Glomerular visceral epithelial cell (primary cell): ENCODE results near the gene FNDC3B.

Experiments
- DNase-seq: peaks from one replicate; pipeline ENCODE4 v3.0.0-alpha.2; 2016; ENCODE audit errors: extremely low spot score

FNDC3B gene

DNA sequence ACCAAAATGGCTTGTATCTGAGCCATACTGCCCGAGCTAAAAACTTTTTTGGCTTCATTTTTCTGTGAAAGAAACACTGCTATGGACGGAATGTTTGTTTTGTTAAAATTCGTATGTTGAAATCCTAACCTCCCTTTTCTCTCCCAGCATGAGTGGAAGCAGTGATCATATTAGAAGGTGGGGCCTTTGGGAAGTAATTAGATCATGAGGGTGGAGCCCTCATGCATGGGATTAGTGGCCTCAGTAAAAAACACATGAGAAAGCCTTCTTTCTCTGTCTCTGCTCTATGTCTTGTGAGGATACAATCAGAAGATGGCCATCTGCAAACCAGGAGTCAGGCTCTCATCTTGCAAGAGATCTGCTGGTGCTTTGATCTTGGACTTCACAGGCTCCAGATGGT lies 7.4 kb upstream of the FNDC3B start:
- DNase-seq = no peak

DNA sequence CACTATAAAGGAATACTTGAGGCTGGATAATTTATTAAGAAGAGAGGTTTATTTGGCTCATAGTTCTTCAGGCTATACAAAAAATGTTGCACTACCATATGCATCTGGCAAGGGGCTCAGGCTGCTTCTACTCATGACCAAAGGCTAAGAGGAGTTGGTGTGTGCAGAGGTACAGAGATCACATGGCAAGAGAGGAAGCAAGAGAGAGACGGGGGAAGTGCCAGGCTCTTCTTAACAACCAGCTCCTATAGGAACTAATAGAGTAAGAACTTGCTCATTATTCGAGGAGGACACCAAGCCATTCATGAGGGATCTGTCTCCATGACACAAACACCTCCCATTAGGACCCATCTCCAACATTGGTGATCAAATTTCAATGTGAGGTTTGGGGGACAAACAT lies 6.0 kb upstream of the FNDC3B start:
- DNase-seq = no peak

DNA sequence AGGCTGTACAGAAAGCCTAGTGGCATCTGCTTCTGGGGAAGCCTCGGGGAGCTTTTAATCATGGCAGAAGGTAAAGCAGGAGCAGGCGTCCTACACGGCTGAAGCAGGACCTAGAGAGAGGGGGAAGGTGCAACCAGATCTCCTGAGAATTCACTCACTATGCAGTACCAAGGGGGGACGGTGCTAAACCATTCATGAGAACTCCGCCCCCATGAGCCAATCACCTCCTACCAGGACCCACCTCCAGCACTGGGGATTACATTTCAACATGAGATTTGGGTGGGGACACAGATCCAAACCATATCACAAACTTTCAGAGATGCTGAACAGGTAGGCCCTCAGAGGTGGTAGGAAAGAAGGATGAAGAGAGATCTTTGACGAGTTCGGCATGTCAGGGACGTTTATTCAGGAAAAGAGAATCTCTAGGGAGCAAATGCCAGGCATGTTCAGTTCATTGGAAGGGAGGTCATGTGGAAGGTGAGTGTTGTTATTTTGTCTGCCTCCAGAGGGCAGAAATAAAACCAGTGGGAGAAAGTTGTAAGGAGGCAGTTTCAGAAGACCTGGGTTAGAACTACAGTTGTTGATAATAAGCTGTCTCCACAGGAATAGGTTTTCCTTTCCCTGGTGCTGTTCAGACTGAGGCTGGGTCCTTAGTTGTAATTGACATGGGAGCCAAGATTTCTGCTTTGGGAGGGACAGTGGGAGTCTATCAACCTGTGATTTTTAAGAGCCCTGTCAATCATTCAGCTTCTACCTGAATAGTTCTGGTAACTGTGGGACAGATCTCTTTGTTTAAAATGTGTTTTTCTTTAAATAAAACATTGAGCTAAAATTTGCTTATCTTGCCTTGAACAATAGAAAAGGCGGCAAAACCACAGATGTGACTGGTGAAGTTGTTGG lies 4.3 kb upstream of the FNDC3B start:
- DNase-seq = peak; percentile 33

DNA sequence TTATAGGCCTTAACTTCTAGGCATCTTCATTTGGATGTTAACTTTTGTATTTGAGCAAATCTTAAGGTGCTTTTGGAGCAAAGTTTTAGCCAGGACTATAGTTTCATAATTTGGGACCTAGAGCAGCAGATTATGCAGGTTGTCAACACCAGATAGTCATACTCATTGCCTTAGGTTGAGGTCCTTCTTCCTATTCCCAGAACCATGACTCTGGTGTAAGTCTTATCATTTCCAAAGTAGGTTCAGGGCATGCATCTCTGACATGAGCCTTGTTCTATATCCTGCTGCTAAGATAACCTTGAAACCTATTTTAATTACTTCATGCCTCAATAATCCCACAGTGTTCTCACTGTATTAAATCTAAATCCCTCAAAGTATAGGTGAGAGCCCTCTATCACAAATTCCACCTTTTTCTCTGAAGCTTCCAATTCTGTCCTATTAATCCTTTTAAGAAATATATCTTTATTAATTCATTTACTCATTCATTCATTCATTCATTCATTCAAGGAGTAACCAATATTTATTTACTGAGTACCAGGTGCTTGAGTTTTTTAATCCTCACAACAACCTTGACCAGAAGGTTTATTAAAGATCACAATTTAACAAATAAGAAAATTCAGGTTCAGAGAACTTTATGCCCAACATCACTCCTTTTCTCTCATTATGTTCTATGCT lies 2.7 kb upstream of the FNDC3B start:
- DNase-seq = no peak

DNA sequence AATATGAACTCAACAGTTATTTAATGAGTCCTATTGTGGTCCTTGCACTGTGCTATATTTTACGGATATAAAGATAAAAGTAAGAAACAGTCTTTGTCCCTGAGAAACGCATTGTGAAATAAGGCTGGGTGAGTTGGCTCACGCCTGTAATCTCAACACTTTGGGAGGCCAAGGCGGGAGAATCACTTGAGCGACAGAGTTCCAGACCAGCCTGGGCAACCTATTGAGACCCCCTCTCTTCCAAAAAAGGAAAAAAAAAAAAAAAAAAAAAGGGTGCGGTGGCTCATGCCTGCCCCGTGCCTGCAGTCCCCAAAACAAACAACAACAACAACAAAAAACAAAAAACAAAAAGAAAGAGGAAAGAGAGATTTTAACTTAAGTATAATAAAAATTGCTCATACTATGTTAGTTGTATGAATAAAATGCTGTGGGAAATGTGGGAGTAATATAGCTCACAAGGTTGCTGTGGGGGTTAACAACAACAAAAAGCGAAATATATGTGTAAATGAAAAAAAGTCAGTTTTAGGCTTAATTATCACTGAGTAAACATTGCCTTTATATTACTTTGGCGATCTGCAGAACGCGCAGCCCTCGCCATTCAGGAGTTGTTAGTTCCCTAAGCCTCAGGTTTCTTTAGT lies 461 bp upstream of the FNDC3B start:
- no peak for DNase-seq

DNA sequence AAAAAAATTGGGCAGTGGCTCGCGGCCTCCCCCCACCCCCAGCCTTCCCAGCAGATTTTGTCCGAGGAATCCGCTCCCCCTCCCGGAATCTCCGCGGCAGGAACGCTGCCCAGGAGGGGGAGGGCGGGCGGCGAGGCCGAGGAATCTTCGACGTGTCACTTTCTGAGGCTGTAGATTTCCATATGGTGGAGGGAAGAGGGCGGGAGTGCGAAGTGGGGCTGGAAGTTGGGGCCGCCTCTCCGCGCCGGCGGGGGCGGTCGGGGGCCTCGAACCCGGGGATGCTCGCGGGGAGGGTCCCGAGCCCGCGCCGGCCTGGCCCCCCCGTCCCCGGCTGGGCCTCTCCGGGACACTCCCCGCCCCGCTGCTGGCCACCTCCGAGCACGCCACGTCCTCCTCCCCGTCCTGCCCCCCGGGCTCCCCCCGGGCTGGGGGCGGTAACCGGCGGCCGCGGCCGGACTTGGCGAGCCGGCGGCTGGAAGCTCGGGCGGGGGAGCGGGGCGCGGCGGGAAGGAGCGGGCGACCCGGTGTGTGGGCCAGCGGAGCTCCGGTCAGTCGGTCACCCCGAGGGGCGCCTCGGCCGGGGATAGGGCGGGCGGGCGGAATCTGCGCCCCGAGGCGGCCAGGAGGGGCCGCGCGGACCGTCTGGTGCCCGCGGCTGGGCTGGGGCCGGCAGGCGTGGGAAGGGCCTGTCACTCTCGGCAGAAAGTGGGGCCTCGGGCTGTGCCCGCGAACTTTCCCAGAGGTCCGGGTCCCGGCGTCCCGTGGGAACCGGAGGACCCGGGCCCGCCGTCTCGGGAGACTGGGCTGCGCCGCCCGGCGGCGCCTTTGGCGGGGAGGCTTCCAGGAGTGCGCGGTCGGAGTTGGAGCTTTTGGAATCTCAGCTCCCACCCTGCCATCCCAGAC lies 951 bp downstream of the FNDC3B start:
- DNase-seq = peak; percentile 79

DNA sequence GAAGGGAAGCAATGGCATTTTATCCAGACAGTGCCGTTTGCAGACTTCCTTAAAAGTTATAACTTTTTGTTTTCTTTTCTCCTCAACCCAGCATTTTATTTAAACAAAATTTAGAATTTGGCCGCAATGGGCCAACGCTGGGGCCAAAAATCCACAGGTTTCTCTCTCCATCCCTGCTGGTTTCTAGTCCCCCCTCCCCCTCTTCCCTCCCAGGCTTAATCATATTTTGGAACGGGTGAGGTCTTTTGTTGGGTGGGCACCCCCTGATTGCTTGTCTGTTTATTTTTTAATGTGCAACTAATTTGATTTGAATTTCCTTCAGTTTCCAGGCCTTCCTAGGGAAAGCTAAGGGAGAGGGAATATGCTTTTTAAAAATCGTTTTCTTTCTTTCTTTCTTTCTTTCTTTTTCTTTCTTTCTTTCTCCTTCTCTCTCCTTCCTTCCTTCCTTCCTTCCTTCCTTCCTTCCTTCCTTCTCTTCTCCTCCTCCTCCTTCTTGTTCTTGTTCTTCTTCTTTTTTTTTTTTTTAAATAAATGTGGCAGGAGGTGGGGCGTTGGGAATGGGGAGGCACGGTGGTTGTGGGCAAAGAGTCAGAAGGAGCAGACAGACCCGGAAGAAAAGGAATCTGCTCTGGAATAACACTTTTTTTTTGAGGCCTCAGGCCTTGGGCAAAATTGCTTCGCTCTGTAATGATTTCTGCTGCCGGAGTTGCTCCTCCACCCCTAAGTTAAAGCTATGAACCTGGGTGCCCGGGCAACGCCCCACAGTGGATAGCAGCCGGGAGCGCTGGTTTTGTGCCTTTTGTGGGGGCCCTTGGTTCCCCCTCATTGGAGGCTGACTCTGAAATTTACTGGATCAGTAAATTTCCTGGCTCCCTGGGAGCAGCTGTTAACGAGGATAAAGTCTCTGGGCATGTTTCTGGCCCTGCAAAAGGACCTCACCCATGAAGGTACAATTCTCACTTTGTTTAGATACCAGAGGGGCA lies 1.9 kb downstream of the FNDC3B start:
- DNase-seq = peak; percentile 58

DNA sequence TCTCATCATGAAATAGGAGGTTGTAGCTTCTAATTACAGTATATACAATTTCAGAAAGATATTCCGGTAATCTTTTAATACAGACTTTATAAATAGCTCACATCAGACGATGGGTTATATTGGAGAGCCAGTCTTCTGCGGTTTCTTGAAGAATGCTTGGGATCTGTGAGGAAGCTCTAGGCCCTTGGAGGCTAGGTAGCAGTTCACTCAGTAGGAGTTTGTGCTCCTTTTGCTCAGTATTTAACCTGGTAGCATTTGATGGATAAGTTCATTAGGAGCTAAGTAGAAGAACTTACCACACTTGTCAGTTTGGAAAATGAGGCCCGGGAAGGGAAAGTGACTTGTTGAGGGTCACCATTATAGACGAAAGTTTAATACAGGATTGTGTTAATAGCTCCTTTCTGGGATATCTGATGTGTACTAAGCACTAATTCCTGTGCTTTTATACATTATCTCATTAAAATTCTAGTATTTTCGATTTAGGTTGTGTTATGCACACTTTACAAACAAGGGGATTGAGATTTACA lies 2.8 kb downstream of the FNDC3B start:
- peak; percentile 34 for DNase-seq

DNA sequence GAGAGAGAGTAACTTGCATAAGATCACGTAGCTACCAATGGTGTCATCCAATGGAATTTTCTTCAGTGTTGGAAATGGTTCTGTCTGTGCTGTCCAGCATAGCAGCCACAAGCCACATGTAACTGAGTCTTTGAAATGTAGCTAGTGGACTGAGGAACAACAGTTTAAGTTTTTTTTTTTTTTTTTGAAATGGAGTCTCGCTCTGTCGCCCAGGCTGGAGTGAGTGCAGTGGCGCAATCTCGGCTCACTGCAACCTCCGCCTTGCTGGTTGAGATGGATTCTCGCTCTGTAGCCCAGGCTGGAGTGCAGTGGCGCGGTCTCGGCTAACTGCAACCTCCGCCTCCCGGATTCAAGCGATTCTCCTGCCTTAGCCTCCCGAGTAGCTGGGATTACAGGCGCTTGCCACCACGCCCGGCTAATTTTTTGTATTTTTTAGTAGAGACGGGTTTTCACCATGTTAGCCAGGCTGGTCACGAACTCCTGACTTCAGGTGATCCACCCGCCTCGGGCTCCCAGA lies 3.3 kb downstream of the FNDC3B start:
- DNase-seq = peak; percentile 65

DNA sequence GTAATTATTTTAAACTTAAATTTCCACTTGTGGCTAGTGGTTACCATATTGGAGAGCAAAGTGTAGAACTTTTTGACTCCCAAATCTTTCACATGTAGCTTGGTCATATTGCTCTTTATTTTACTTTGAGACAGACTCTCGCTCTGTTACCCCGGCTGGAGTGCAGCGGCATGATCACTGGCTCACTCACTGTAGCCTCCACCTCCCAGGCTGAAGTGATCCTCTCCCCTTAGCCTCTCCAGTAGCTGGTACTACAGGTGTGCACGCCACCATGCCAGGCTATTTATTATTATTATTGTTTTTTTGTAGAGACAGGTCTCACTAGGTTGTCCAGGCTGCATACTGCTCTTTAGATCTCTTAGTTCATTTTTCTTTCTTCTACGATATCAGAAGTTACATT lies 3.9 kb downstream of the FNDC3B start:
- no peak for DNase-seq

DNA sequence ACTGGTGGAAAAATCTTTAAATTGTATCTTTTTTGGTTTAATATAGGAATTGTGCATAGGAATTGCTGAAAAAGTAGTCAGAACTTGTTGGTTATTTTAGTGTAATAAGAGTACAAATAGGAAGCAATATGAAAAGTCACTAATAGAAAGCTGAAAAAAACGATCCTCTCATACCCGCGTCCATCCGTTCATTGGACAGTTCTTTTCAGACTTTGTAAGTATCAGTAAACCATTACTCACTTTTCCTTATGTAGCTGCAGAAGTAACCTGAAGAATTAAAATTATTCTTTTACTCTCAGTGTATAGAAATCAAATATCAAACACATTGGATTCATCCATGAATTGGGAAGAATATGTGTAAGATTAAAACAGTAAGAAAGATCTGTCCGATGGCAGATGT lies 4.4 kb downstream of the FNDC3B start:
- no peak for DNase-seq

DNA sequence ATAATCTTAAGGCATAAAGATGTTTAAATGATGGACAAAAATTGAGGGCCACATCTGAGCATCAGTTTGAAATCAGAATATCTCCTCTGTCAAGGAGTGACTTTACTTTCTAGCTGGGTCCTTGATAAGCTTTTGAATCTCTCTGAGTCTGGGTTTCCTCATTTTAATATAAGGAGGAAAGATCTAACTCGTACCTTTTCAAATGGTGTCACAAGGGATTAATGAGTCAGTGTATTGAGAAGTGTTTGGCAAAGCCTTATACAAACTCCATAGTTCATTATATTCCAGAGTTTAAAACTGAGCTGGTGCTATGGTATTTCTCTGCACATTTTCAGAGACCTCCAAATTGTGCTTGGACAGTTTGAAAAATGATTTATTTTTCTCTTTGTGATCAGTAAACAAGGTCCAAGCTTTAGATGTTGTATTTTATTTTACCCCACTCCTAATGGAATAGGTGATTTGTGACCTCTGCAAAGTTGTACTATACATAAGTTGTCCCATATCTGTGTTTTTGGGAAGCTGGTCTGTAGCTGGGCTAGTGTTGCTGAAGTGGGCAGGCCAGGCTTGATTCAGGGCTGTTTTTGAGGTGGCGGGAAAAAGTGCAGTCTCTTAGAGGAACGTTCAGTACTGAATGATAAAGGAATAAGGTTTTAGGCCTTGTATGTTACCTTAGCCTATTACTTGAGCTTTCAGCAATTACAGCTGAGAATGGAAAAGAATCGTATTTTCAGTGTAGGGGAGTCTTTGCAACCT lies 5.6 kb downstream of the FNDC3B start:
- DNase-seq = no peak

DNA sequence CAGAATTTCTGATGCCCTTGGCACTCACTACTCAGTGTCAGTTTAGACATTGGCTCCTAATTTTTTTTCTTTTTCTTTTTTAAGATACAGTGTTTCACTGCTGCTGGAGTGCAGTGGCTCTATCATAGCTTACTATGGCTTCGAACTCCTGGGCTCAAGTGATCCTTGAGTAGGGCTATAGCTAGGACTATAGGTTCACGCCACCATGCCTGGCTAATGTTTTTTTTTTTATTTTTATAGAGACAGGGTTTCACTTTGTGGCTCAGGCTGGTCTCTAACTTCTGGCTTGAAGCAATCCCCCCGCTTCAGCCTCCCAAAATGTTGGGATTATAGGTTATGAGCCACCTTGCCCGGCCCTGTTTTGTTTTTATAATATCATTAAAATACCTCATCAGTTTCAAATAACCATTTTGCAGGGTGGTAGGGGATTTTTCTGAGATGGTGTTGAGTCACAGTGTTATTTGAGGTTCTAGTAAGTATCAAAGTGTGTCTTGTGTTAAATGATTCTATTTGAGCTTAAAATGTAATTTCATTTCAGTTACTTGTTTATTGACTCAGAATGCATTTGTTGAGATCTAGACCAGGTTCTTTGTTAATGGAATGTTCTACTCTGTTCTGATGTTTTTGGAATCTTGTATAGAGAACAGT lies 7.0 kb downstream of the FNDC3B start:
- no peak for DNase-seq

DNA sequence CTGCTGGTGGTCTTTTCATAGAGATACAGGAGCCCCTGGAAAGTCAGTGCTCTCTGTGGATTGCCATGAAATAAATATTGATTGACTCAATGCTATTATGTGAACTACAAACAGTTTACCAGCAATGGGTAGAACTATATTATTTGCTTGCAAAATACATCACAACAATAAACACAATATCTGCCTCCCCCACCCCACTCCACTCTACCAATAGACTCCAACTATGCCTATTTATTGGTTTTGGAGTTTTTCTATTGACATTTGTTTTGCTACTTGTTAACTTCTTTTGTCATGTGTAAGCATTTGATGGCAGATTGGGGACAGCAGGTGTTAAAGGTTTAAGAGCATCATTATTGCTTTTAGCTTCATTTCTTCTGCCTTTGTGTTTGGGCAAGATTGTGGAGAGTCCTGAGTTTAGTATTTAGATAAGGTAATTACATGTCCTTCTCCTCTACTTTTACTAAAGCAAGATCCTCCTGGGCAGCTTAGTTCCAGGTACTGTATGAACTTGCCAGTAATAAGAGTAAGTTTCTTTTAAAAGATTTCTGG lies 8.3 kb downstream of the FNDC3B start:
- no peak for DNase-seq

DNA sequence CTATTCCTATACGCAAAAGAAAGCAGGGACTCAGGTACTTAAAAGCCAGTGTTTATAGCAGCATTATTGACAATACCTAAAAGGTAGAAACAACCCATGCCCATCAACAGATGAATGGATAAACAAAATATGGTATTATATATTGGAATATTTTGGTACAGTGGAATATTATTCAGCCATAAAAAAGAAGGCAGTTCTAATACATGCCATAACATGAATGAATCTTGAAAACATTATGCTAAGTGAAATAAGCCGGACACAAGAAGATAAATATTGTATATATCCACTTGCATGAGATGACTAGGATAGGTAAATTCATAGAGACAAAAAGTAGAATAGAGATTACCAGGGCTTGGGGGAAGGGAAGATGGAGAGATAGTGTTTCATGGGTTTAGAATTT lies 9.2 kb downstream of the FNDC3B start:
- no peak for DNase-seq

DNA sequence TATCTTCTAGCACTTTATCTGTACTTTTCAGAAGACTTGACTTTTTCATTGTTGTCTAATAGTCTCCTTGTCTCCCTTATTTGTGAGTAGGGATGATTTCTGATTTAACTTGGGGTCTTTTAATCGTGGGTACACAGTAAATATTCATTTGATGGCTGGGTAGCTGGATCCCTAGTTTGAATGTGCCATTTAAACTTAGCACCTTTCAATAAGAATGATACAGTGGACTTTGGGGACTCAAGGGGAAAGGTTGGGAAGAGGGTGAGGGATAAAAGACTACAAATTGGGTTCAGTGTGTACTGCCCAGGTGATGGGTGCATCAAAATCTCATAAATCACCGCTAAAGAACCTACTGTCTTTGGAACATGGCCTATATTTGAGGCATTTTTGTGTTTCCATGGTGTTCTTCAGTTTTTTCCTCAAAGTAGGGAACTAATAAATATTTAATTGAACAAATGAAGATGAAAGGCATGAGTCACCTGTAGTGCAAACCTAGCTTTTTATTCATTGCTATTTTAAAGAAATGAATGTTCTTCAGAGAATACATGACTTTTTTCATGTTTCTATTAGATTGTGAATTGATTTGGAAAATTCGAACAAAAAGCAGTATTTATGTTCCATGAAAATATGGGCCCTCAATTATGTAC lies 12.1 kb downstream of the FNDC3B start:
- DNase-seq = no peak

DNA sequence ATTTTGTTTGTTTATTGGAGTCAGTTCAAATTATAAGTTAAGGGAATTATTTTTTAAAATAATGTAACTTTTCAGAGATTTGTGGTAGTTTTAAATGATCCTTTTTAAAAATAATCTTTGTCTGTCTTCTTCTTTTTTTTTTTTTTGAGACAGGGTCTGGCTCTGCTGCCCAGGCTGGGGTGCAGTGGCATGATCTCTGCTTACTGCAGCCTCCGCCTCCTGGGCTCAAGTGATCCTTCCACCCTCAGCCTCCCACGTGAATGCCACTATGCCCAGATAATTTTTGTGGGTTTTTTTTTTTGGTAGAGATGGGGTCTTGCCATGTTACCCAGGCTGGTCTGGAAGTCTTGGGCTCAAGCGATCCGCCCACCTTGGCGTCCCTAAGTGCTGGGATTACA lies 12.6 kb downstream of the FNDC3B start:
- DNase-seq = no peak

DNA sequence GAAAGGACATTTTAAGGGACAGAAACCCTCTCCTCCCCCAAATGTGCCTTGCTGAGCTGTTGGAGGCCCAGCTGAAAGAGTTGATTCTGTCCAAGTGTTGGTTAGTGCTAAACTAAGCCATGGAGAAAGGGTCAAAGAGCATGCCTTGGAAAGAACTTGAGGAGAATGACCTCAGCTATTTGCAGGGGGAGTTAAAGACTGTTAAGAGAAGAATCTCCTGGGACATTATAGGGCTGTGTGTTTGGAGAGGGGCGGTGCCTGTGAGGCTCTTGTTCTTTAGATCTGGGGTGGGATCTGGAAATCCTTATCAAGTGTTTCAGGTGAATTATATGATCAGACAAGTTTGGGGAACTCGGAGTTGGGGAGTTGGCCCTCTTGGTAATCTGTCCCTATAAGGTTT lies 13.0 kb downstream of the FNDC3B start:
- DNase-seq = no peak
